G401 (cell line): ENCODE measurements around the gene CYGB. TPM values are rescaled to one million over a fixed set of nuclear protein-coding genes. Genes with fewer than 3 reads are reported as not detected.
"Not testable (repeated sequence)": the region's sequence is repeated elsewhere in the genome, so short reads cannot be mapped to it uniquely, and the experiment has no call there.

Source experiments
- DNase-seq: peaks from one replicate; pipeline ENCODE4 v3.0.0-alpha.2; 2015; ENCODE audit warnings: low spot score
- in situ Hi-C: cut with HindIII; loops from 2 replicates; pipeline ENCODE4 v1.10.0; 2016; ENCODE audit warnings: low sequenced_read_pairs, mixed read lengths
- total RNA-seq: library from RNA; depleted of rRNA; stranded (reverse); fragments of >200 nt; shearing (Covaris generic); gene quantifications from 2 replicates; pipeline ENCODE4 v1.2.3, GENCODE V29; 2014

Gene CYGB
- total RNA-seq, 1 experiment from 2014 or later = 3.1 TPM

DNA sequence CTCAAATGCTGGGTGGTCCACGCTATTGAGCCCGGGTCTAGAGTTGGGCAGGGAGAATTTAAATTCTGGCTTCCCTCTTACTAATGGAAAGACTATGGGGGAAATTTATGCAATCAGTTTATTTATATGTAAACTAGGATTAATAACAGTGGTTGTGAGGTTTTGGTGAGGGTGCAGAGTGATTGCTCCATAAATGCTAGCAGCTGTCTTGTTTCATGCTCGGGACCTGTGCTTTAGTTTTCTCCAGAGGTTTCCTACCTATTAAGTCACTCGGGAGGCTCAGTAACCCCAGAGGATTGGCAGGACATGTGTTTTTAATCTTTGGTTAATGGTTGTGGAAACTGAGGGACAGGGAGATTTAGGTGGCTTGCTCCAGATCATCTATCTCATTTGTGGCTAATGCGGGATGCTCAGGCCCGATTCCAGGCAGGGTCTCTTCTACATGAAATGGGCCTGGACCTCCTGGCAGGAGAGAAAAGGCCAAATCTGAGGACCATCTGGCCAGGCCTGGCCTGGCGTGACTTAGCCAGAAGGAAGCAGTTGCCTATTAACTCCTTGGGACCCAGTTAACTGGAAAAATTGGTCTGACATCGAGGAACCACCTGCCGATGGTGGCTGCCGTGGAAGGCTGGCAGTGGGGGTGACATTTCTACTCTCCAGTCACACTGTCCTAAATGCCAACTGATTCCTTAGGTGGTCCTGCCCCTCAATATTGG lies 4.4 kb upstream of the CYGB start:
- peak; percentile 91 for DNase-seq
- in situ Hi-C loops = no loop called here

- in situ Hi-C loops = no loop called here
- DNase-seq = peak; percentile 99
Measured at GRCh38 chr17:76540381-76541300, 3.1 kb upstream of the CYGB start.

DNA sequence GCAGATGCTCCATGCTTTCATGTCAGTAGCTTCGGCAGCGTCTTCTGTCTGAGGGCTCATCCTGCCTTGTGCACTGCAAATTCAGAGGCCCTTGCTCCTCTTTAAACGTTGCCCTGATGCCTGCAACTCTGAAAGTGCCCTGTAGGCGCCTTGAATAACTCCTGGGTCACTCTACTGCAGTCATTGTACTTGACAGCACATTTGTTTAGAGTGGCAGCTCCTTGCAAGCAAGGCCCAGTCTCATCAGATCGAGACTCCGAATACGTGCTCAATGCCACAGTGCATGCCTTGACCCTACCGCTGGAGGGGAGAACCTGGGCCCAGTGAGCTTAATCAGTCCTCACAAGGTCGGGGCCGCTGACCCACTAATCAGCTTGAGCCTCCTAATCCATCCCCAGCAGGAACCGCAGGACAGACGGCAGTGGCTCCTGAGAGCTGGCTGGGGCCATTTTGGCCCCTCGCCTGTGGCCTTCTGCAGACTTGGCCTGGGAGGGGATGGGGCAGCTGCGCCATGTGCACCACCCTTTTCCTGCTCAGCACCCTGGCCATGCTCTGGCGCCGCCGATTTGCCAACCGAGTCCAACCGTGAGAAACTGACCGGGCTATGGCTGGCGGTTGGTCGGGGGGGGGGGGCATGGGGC lies 2.2 kb upstream of the CYGB start, which contains the start of gene PRCD:
Gene PRCD (plus strand): TSS at position 414 of the 641 bp plus-strand sequence. CDS start 98 bp downstream, at position 512.
- DNase-seq = no peak
- in situ Hi-C loops = no loop called here

GRCh38 chr17:76538941-76539570 lies 1.5 kb upstream of the CYGB start:
- in situ Hi-C loops = no loop called here

GRCh38 chr17:76538281-76538931 lies 897 bp upstream of the CYGB start:
- in situ Hi-C loops = no loop called here
- peak; percentile 74 for DNase-seq

More at GRCh38 chr17:76538941-76539570, 1.5 kb upstream of the CYGB start:
- DNase-seq = no peak

DNA sequence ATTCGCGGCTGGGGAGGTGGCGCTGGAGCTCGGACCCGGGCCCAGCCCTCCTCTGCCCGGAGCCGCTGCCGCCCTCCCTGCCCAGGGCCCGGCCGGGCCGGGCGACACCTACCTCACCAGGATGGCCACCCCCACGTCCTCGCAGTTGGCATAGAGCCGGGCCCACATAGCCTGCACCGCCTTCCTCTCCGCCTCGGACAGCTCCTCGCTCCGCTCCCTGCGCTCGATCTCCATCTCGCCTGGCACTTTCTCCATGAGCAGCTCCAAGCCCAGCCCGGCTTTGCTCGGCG lies 276 bp downstream of the CYGB start:
- no peak for DNase-seq
- in situ Hi-C loops = no loop called here

GRCh38 chr17:76536511-76537287 lies 810 bp downstream of the CYGB start:
- no peak for DNase-seq
- in situ Hi-C loops = no loop called here

DNA sequence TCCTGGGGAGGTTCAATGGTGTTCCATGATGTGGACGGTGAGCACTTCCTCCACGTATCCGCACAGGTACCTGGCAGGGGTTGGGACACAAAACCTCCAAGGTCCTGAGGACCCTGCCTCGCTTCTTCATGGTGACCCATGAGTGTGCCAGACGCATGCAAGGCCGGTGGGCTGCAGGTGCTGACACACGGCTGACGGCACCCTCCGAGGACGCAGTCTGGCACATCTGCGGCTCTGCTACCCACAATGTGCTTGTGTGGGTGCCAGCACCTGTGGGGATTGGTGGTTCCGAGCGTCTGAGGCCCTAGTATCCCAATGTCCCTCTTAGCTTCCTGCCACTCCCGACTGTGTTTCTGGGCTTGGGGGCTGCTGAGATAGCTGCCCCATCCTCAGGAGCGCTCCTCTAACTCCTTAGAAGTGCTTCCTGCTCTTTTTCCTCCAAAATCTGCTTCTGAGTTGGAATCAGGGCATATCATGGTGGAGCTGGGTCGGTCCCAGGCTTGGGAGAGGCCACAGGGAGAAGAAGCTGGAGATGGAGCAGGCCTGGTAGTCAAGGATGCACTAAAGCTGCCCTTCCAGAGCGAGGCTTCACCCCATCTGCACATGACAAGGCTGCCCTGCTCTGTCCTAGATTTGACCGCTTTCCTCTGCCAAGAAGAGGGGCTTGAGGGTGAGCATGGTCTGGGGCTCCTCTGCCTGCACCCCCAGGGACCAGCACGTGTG lies 1.6 kb downstream of the CYGB start:
- no peak for DNase-seq
- in situ Hi-C loops = no loop called here

DNA sequence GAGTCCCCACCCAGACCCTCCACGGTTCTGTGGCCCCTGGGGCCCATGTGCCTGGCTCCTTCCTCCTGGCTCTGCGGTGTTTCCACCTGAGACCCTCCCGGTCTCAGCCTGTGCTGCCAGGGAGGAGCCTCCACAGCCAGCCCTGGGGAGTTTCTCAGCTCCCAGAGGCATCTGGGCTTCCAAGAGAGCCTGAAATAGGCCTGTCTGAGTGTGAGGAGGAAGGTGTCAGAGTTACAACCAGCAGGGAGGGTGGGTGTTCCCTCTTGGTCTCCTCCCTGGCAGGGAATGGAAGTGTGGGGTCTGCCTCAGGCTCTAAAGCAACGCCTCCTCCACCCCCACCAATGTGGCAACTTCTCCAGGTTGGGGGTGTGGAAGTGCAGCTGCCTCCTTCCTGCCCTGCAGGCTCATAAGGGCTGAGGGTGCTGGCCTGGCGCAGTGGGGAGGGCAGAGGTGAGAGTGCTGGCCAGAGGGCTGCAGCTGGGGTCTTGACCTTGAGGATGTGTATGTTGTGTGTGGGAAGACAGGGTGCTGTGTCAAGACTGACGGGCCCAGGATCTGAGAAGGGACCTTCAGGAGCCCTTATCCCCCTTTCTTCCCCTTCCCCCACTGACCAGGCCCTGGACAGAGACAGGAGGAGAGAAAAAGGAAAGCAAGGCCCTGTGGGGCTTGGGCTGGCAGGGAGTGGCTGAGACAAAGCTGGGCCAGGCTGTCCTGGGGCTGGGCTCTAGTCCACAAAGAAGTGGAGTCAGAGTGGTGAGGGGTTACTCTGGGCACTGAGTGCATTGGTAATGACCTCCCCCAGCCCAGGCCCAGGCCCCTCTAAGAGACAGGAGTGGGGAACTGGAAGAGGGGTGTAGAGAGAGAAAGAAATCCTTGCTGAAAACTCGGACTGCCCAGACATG lies 2.4 kb downstream of the CYGB start:
- DNase-seq = no peak
- in situ Hi-C loops = no loop called here

DNA sequence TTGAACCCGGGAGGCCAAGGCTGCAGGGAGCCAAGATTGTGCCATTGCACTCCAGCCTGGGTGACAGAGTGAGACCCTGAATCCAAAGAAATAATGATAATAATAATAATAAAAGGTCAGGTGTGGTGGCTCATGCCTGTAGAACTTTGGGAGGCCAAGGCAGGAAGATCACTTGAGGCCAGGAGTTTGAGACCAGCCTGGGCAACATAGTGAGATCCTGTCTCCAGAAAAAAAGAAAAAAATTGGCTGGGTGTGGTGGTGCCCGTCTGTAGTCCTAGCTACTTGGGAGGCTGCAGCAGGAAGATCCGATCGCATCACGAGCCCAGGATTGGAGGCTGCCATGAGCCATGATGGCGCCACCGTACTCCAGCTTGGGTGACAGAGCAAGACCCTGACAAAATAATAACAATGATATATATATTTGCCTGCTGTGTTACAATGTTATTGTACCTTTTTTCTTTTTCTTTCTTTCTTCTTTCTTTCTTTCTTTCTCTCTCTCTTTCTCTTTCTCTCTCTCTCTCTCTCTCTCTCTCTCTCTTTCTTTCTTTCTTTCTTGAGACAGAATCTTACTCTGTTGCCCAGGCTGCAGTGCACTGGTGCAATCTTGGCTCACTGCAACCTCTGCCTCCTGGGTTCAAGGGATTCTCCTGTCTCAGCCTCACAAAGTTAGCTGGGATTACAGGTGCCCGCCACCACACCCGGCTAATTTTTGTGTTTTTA lies 3.7 kb downstream of the CYGB start:
- DNase-seq, in situ Hi-C loops: not testable (repeated sequence)

GRCh38 chr17:76532072-76532651 lies 5.3 kb downstream of the CYGB start:
- in situ Hi-C loops = no loop called here
- DNase-seq = no peak

DNA sequence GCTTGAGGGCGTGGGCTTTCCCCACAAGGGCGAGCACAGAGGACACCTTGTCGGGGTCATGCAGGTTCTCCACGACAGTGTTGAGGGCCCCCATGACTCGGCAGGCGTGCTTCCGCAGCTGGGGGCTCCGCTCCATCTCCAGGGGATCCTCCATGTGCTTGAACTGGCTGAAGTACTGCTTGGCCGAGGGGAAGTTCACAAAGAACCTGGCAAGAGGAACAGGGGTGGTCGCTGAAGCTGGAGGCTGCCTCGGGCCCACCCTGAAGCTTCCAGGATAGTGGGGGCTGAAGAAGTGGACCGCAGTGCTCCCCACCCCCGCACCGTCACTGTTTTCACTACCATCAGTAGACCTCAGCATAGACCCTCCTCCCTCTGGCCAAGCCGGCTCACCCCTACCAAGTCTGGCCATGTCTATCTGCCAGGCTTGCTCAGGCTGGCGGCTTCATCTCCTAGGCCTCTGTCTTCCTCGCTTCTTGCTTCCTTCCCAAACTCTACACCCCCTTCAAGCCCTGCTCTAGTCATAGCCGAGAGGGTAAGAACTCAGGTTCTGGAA lies 5.9 kb downstream of the CYGB start:
- in situ Hi-C loops = no loop called here
- no peak for DNase-seq

- in situ Hi-C loops = no loop called here
- no peak for DNase-seq
Measured at GRCh38 chr17:76530811-76531485, 6.6 kb downstream of the CYGB start.

DNA sequence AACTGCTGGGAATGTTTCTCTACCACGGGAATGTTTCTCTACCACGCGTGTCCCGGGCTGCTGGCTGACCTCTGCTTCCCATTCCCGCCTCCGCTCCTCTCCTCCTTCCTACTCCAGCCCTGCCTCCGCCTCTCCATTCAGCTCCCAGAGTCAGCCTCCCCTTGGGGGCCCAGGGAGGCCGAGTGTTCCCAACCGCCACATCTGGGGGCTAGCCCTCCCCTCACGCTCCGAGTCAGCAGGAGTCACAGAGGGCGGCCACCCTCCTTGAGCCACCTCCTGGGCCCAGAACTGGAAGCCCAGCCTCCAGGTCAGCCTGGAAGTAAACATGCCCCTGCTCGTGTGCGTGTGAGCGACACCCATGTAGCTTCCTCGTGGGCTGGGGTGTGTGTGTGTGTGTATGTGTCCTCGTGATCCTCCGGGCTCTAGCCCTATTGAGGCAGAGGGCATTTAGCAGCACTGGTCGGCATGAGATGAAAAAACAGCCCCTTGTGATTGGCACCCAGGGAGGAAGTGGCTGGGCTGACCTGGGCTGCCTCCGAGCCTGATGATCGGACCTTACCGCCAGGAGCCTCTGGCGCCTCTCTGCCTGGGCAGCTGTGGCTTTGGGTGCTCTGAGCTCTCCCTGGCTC lies 7.3 kb downstream of the CYGB start:
- DNase-seq = no peak
- in situ Hi-C loops = no loop called here
